Colon (tissue), 2 donors: ENCODE results near the gene ATP13A4.

ENCODE experiments used
- FAIRE-seq: peaks from 2 replicates; lab custom pipeline; 2012; peaks lifted over from hg19 to GRCh38; lab: Jason Lieb, UNC
- donor health status: control.
- donor health status: control.

Gene ATP13A4

DNA sequence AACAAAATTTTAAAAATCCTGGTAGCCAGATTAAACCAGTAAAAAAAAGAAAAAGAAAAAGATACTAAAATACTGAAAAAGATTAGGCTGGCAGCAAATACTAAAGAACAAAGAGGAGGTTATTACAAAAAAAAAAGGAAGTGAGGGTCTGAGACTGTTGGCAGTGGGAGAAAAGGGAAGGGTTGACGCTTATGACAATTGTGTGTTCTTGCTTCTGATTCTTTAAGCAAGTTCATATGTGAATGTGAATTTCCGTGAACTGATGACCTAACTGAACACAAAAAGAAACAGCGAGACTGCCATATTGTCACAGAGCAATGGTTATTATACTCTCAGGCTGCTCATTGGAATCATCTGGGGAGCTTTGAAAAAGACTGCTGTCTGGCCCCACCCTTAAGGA, 56.5 kb downstream of the ATP13A4 start:
- no peak for FAIRE-seq

DNA sequence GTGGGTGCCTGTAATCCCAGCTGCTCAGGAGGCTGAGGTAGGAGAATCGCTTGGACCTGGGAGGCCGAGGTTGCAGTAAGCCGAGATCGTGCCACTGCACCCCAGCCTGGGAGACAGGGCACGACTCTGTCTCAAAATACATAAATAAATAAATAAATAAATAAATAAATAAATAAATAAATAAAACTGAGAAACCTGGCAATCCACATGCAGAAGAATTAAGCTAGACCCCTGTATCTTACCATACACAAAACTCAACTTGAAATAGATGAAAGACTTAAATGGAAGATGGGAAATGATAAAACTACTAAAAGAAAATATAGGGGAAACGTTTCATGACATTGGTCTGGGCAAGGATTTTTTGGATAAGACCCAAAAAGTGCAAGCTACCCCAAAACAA, 58.0 kb downstream of the ATP13A4 start:
- no peak for FAIRE-seq

DNA sequence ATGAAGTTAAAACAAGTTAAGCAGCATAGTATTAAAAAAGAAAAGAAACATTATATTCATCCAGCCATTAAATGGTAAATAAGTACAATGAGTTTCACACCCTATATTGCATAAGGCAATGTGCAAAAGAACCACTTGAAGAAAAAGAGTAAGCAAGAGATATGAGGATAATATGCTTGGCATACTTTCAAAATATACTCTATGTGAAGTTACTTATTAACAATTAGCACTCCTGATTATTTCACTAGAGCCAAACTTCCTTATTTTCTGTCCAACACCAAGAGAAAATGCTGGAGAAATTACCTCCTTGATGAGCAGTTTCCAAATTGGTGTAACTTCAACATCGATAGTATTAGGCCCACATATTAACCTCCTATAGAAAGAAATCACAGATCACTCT, 63.7 kb downstream of the ATP13A4 start:
- no peak for FAIRE-seq

DNA sequence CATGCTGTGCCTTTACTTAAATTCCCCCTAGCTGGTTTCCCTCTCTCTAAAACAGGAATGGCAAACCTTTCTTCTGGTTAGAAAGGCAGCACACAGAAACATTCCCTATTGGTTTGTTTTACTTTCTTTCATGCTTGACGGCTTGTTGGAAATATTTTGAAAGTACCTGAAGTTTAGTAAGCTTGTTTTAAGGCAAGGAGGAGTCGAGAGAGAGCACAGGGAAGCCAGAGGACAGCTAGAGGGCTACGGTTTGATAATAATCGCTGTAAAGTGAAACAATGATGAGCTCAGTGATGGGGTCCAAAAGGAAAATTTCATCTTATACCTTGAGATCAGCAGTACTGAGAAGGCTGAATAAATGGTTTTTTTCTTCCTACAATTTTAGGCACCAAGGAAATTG, 64.1 kb downstream of the ATP13A4 start:
- no peak for FAIRE-seq

DNA sequence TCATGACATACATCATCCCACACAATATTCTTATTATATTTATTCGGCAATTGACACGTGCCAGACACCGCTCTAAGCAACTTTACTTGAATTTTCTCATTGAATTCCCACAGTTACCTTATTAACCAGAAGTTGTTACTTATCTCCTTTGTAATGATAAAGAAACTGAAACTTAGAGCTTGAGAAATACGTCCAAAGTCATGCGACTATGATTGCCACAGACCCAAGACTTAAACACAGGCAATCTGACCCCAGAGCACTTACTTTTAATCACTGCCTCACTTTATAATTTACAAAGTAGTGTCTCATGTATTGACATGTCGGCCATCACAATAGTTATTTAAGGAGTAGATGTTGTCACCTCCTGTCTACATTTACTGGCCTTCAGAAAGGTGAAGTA, 64.7 kb downstream of the ATP13A4 start:
- no peak for FAIRE-seq

DNA sequence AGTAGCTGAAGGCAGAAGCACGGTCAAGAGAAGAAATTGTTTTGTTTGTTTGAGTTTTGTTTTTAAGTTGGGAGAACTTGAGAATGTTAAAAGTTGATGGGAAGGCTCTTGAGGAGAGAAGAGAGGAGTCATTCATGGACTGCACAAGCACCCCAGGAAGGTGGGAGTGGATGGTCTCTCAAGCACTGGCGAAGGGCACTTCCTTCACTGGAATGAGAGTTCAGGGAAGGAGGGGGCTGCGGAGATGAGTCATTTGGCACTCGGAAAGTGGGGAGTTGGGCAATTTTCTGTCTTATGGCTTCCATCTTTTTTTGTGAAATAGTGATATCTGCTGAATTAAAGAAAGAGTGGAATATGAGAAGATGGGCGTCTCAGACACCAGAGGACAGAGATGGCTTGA, 66.0 kb downstream of the ATP13A4 start:
- no peak for FAIRE-seq

DNA sequence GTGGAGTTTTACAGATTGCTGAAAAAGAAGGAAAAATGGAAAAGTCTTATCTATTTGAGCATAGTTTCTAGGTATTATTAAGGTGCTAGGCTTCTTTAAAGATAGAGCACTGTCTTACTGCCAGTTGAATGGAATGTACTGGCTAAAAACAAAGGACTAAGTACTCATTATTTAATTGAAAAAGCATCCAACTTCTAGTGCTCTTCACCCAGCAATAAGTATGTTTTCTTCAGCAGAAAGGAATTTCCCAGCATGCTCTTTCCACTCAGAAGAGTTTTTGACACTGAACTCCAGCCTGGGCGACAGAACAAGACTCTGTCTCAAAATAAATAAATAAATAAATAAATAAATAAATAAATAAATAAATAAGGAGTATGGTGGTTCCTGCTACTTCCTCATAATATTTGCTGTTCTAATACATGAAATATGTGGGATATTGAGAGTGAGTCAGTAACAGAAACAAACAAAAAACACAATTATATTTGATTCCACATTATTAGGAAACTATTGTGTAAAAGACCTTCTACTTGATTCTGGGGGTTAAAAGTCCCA, 70.6 kb downstream of the ATP13A4 start:
- FAIRE-seq = no peak

DNA sequence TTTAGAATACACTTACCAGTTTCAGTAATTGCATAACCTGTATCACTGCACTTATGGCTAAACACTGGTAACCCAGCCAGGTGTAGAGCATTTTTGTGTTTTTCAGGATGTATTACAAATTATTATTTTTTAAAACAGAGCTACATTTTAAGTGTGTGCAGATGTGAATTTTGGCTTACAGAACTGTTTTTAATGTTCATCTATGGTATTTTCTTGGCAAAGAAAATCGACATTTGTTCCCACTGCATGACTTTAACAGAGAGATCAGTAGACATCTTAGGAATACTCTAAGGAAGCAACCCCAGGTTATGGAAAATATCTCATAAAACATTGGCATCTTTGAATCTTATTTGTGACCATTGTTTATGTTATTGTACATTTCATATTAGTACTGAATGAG, 73.3 kb downstream of the ATP13A4 start:
- FAIRE-seq = no peak

DNA sequence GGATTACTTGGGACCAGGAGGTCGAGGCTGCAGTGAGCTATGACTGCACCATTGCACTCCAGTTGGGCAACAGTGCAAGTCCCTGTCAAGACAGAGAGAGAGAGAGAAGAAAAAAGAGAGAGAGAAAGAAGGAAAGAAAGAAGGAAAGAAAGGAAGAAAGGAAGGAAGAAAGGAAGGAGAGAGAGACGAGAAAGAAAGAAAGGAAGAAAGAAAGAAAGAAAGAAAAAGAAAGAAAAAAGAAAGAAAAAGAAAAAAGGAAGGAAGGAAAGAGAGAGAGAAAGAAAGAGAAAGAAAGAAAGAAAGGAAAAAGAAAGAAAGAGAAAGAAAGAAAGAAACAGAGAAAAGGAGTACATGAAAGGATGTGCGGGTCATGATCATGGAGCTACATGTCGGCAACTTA, 80.2 kb downstream of the ATP13A4 start:
- FAIRE-seq = no peak

DNA sequence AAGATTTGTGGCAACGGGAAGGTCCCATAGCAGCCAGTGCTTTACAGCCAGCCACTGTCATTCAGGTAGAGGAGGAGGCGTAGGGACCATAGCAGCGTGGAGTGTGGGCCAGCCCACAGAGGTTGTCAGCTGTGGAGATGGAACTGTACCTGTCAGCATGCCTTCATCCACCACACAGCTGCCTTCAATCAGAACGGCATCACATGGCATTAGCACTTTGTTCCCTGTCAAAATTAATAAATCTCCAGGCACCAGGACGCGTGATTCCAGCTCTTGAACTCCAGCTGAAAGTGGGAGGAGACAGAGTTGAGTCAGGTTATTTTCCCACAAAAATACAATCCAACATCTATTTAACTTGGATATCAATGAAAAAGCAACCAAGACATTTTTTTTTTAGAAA, 84.0 kb downstream of the ATP13A4 start:
- no peak for FAIRE-seq

DNA sequence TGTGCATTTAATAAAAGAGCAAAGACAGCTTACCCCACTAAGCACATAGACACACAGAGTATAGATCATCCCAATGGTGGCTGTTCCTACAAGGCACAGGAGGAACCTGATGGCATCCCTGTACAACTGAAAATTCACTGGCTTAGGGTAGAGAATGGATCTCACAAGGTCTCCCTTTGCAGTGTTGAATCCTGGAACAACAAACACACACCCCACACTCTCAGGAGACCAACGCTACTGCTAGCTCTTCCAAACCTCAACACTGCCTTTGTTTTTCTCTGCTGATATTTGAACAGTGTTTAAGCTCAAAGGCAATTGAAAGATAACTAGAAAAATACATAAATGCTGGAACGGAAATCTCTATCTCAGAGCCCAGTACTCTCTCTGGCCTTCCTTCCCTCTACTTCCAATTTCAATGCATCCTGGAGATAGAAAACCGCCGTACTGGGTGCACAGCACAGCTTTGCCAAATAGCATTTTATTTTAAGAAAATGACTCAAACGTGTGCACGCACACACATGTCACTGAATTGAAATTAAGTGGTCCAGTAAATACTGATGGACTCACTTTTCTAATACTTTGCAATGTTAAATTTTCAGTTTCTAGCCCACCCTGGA, 88.6 kb downstream of the ATP13A4 start:
- FAIRE-seq = no peak

DNA sequence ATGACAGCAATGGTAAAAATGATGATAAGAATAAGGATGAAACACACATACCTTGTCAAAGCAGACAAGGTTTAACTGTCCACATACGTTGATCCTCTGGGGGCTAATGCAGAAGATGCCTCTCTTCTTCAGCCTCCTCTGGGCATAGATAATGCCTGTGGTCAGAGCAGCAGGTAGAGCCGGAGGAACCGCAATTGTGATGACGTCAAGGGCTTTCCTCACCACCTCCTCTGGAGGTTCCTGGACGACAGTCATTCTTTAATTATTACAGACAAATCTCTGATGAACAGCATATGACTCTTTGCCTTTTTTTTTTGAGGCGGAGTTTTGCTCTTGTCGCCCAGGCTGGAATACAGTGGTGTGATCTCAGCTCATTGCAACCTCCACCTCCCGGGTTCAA, 89.8 kb downstream of the ATP13A4 start:
- FAIRE-seq = no peak

DNA sequence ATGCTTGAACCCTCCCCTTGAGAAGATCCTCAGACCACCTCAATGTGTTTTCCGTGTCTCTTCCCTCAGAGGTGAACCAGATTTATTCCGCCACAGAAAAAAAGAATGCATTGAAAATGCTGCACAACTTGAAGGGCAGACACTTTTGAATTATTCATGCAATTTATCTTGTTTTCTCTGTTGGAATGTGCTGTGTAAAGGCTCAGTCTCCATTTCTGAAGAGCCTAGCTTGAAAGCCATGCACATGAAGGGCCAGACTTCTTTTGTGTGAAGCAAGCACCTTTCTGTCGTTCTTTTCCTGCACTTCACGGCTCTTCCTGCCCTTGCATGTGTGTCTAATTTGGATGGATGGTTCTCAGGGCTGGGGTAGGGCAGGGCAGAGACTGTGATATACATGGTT, 97.2 kb downstream of the ATP13A4 start:
- FAIRE-seq = no peak

DNA sequence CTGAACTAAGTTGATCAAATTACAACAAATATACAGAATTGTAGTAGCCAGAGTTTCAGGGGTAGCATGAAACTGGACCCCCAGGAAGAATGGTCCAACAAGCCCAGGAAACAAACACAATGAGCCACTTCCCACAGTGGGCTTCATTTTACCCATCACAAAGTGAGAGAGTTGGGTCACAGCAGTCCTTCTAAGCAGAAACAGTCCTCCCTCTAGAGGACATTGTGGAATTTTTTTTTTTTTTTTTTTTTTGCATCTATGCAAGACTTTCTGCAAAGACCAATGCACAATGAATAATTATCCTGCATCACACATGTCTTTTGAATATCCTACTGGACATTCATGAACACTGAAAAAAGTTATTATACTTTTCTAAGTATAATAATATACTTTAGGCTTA, 102.4 kb downstream of the ATP13A4 start:
- FAIRE-seq = no peak

DNA sequence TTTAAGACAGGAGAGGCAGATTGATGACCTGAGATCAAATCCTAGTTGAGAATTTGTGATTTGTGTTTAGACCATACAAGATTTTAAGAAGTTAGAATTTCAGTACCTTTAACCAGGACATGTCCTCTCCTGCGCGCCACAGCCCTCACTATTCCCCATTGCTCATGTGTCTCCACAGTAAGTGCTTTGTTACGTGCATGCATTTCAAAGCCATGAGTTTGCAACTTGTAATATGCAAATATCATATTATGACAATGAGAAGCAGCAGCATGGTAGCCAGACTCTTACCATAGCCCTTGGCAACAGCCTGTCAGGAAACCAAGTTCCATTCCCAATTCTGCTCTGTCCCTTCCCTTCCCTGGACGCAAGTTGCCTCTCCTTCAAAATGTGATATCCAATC, 102.8 kb downstream of the ATP13A4 start:
- FAIRE-seq = no peak

DNA sequence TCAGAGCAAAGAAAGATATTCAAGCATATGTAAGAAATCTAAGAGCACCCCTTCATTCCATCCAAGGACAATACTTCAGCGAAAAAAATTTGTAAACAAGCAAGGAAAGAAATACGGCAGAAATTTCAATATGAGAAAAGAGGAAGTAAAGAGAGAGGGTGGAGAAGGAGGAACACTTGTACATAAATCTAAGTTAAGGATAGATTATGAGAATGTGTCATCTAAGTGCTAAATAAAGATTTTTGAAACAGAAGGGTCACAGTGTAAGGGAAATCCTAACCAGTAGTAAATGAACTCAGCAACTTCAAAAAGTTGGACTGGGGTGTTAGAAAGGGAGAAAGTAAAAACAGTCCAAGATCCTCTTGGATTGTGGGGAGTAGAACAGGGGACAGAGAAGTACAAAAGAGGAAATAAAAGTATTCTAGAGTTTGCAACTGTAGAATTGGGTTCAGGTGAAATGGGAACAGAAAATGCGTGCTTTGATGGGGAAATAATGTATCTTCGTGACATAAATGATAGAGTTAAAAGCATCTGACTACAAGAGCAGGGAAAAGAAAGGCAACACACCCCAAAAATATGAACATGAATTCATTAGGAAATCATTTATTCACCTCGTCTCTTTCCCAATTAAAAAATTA, 107.6 kb downstream of the ATP13A4 start:
- no peak for FAIRE-seq

DNA sequence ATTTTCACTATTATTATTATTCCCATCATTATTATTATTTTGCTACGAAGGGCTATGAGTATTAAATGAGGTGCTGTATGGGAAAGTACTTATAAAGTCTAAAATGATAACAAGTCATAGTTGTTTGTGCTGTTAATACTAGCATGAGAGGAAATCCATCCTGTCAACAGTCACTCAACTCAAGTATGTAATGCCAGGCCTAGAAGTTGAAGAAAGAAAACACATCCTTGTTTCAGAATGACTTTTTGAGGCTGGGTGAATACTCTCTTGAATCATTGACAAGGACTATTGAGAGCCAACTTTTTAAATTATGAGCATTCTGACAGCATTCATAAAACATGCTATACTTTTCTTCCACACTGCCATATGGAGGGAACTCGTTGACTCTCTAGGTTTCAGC, 115.3 kb downstream of the ATP13A4 start:
- FAIRE-seq = no peak

DNA sequence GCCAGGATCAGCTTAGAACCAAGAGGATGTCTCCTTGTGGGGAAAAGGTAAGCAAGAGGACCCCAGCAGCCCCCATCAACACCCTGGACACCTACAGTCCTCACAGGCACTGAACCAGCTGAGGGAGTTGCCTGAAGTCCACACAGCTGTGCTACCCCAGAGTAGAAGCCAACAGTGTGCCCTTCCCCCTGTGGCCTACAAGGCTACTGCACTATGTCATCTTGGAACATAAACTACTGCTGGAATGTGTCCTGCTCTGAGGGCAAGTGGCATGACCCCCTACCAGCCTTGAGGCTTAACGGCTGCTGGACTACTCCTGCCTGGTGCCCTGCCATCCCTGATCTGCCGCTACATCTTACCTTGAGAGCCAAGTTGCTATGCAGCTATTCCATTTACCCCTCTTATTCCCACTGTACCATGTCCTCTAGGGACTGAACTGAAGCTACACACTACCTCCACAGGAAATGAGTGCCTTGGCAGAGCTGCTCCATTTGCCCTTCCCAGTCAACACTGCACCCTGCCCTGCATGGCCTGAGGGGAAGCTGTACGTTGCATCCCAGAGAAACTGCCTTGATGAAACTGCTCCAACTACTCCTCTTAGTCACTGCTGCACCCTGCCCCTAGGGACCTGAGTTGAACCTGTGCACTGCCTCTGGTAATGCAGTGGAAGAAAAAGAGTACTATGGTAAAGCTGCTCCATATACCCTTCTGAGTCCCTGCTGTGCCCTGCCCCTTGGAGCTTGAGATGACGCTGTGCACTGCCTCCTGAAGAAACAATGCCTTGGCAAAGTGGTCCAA, 135.9 kb downstream of the ATP13A4 start:
- FAIRE-seq = no peak

DNA sequence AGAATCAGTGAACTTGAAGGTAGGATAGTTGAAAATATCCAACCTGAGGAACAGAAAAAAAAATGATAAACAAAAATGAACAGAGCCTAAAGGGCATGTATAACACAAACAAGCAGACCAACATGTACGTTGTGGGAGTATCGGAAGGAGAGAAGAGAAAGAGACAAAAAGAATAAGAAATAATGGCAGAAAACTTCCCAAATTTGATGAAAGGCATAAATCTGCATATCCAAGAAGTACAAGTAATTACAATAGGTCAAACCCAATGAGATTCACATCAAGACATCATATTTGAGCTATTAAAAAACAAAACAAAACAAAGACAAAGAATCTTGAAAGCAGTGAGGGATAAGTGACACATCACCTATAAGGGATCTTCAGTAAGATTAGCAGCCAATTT, 138.1 kb downstream of the ATP13A4 start:
- FAIRE-seq = no peak

DNA sequence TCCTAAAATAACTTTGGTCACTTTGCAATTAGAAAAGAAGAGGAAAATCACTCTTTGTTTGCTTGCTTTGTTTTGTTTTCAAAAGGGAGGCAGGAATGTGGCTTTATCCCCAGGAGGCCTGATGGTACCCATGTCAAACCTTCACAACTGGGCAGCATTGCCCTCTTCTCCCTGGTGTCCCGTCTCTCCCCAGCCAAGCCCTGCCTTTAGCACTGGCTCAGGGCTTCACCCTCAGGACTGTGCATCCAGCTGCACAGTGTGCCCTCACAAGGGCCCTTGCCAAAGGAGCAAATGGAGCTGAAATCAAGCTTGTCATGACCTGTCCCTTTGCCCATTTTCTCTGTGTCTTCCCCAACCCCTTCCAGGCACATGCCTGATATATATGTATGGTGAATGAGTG, 147.0 kb downstream of the ATP13A4 start:
- no peak for FAIRE-seq

DNA sequence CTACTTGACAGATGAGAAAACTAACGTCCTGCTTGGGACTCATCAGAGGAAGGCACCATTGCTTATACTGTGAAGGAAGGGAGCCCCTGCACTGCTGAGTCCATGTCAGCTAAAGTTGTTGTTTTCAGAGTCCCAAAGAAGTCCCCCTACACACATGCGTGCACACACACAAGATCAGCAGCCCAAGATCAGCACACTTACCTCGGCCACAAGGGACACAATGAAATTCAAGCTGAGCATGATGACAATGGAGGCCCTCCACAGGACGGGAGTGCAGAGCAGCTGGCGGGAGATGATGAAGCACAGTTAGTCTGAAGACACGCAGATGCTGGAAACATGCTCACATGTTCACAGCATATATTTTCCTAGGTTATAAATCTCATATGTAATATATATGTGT, 147.6 kb downstream of the ATP13A4 start:
- FAIRE-seq = no peak

DNA sequence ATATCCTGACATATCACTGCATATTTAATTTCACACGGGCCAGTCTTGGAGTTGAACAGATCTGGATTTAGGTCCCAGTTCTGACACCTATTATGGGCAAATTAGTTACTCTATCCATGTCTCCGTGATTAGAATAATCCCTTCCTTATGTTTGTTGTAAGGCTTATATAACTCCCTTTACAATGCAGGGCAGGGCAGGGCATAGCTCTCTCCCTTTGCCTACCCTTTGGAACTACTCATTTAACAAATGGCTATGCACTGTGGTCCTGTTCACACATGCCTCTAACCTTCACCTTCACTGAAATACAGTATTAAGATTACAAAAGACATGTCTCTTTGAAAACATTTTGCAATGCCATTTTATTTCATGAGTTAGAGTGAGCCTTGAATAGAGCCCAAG, 151.4 kb downstream of the ATP13A4 start:
- no peak for FAIRE-seq

DNA sequence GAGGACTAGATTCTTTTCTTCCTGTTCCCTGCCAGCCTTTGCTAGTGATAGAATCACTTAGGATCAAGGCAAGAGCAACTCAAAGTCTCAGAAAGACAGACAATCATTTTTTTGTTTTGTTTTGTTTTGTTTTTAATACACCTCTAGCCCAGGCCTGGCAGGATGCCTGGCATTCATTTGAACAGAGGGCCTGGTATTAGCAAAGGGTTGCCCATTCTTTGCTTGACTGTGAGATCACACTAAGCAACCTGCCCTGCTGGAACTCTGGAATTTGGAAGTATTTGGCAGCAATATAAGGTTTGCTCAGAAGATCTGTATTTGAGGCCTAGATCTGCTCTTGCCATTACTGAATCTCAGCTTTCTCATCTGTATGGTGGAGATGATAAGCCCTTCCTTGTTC, 154.4 kb downstream of the ATP13A4 start:
- FAIRE-seq = no peak
